ENCODE results near the gene ACVR1B.

ACVR1B gene

DNA sequence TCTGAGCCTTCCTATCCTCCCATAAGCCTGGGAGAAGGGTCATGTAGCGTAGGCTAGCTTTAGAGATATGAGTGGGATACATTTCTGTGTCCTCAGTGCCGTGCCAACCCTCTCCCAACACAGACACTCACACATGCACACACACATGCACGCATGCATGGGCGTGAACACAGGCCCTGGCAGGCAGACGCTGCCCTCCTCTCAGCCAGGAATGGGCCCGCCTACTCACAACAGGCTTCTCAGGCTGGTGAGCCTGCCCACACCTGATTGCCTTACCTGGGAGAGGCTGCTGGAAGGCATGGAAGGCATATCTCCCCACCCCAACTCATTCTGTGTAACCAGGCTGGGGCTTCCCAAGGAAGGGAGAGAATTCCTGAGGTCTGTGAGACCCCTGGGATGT lies 12.8 kb upstream of the ACVR1B start:
- no peak overlapping the region for H3K4me3 ChIP-seq
- H3K27ac ChIP-seq, result peak overlapping the region in 15 of 21 experiments; percentile 14 to 78 (median 46)

DNA sequence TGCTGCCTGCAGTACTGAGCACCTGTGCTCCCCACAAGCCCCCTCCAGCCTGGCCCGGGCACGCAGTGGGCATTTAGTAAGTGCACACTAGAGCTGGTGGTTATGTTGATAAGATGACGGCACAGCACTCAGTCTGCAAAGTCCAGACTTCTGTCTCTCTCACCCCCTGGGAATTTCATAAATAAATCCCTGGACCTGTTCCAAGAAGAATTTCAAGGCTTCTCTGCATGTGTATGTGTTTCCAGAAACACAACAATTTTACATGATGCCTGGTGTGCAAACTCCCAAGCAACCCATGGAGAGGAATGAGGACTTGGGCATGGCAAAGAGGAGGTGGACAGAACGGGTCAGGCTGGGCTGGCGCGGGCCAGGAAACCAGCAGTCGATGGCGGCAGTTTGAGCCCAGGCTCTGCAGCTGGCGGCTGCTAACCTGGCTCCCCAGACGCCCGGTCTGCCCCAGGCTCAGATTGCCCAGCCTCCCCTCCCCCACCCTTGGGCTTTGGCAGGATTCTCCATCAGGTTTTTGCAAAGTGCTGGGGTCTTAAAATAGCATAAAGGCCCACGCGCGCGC lies 10.4 kb upstream of the ACVR1B start:
- Histone ChIP-seq H3K4me3 (peak overlapping the region in 3 of 7 experiments; percentile 3 to 28 (median 13)), H3K27ac (peak overlapping the region in 16 of 21 experiments; percentile 15 to 80 (median 56))

GRCh38 chr12:51941604-51942003 lies 9.9 kb upstream of the ACVR1B start:
- peak overlapping the region in 16 of 21 experiments; percentile 15 to 80 (median 68) for H3K27ac ChIP-seq
- H3K4me3 ChIP-seq, result peak overlapping the region in 2 of 7 experiments; percentile 13 to 28

- peak overlapping the region in 17 of 21 experiments; percentile 3 to 80 (median 61) for H3K27ac ChIP-seq
- H3K4me3 ChIP-seq, result no peak overlapping the region
These were observed 9.4 kb upstream of the ACVR1B start for GRCh38 chr12:51942056-51942455.

- H3K27ac ChIP-seq, result peak overlapping the region in 17 of 21 experiments; percentile 3 to 80 (median 61)
These were observed 8.9 kb upstream of the ACVR1B start for GRCh38 chr12:51942501-51943000.

DNA sequence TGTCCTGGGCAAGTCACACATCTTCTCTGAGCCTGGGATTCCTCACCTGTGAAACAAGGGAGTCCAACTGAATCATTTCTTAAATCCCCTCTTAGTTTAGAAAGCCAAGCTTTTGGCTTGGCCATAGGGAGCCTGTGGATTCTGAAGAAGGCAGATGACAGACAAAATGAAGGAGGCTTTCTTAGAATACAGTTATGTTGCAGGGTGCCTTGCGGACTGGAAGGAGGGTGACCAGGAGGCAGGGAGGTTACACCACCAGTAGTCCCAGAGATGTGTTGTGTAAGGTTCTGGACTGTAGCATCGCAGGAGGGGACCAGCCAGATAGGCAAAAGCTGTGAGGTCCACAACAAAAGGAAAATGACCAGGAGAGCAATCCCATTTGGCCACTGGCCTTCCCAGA lies 8.2 kb upstream of the ACVR1B start:
- Histone ChIP-seq H3K27ac (peak overlapping the region in 1 of 21 experiments; percentile 73), H3K4me3 (no peak overlapping the region)

More at GRCh38 chr12:51942501-51943000, 8.9 kb upstream of the ACVR1B start:
- no peak overlapping the region for H3K4me3 ChIP-seq

DNA sequence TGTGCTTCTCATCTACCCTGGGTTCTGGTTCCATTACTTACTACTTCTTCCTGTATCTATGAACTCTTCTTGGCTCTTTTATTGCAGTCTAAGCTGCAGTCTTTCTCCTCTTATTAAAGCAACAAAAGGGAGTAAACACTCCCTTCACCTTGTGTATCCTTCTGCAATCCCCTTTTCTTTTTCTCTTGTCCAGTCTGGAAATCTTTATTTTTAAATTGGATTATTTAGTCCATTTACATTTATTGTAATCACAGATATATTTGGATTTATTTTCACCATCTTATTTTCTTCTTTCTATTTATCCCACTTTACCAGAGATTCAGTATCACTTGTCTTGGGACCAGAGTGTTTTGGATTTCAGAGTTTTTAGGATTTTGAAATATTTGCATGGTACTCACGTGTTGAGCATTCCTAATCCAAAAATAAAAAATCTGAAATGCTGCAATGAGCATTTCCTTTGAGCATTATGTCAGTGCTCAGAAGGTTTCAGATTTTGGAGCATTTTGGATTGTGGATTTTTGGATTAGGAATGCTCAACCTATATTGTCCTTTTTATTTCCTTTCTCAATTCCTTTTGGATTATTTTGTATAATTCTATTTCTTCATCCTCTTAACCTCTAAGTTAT lies 6.8 kb upstream of the ACVR1B start:
- Histone ChIP-seq H3K27ac (no peak overlapping the region), H3K4me3 (no peak overlapping the region)

GRCh38 chr12:51947246-51947996 lies 4.1 kb upstream of the ACVR1B start:
- Histone ChIP-seq H3K4me3 (no peak overlapping the region), H3K27ac (no peak overlapping the region)

GRCh38 chr12:51948066-51948465 lies 3.4 kb upstream of the ACVR1B start:
- Histone ChIP-seq H3K27ac (no peak overlapping the region), H3K4me3 (no peak overlapping the region)

DNA sequence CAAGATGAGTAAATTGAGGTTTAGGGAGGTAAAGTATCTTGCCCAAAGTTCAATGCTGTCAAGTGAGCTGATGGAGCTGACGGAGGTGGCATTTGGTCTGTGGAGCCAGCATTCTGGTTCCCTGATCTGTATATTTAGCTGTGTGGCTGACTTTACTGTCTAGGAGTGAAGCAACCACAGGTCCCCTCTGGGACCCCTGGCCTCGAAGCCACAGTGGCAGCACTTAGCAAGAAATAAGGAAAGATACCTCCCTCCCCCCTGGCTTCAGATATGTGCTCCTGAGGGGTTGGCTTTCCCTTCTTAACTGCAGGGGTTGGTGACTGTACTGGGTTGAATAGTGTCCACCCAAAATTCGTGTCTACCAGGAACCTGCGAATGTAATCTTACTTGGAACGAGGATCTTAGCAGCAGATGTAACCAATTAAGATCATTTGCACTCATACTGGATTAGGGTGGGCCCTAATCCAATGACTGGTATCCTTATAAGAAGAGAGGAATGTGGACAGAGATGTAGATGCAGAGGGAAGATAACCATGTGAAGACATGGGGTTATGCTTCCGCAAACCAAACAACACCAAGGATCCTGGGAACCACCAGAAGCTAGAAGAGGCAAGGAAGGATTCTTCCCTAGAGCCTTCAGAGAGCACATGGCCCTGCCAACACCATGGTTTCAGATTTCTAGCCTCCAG lies 2.0 kb upstream of the ACVR1B start:
- Histone ChIP-seq H3K27ac (no peak overlapping the region), H3K4me3 (no peak overlapping the region)

GRCh38 chr12:51950682-51951198 lies 759 bp upstream of the ACVR1B start:
- H3K27ac ChIP-seq, result peak overlapping the region in 12 of 21 experiments; percentile 17 to 73 (median 52)
- peak overlapping the region; percentile 34 to 82 (median 53) for H3K4me3 ChIP-seq

DNA sequence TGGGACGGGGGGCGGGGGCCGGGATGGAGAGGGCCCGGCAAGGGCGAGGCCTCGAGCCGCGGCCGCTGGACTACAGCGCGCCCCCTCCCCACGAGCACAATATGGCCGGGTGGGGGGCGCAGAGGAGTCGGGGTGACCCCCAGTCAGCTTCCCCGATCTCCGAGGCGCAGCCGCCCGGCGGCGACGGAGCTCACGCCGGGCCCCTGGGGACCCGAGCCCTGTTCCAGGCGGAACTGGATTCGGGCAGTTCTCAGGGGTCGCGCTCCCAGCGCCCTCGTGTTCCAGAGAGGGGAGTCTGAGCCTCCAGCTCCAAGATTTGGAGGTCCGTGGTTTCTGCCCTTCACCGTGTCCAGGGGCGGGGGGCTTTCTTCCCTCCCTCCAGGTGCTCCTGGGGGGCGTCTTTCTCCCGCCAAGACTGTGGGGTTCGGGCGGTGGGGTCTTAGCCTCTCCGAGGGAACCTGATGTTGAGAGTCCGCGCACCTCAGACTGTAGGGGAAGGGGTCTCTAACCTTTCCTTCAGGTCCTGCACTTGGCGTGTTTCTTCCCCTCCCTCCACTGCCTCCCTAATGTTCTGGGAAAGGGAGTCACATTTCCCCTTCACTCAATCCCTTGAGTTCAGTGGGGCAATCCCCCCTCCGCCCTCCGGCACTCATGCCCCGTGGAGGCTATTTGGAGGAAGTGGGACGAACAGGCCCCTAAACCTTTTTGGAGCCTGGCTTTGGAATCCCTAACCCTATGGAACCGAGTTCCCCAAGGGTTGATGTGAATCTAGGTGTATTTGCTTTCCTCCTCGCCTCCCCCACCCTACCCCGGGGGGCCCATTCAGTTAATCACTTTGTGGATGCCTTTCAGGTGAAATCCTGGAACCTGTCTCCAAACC lies 584 bp downstream of the ACVR1B start:
- Histone ChIP-seq H3K4me3 (peak overlapping the region; percentile 74 to 98 (median 82)), H3K27ac (peak overlapping the region; percentile 82 to 100 (median 97))

- H3K4me3 ChIP-seq, result peak overlapping the region; percentile 74 to 98 (median 82)
- H3K27ac ChIP-seq, result peak overlapping the region in 17 of 21 experiments; percentile 82 to 100 (median 98)
These were observed 1.6 kb downstream of the ACVR1B start for GRCh38 chr12:51953089-51953488.

DNA sequence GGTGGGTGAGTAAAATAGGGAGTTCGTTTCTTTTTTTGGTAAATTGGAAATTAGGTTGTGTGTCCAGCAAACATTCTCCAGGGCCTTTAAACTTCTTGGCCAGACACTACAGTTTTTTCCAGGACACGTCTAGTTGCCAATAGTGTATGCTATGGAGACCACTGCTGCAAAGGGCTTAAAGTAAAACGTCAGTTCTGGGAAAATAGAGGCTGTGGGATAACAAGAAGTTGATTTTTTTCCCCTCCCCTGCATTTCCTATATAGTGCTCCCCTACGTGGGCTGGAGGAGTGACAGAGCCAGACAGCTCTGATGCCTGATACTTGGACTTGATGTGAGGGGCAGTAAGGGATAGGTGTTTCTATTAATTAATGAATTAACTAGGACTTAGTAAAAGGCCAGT lies 2.4 kb downstream of the ACVR1B start:
- Histone ChIP-seq H3K4me3 (peak overlapping the region in 1 of 7 experiments; percentile 78), H3K27ac (peak overlapping the region in 14 of 21 experiments; percentile 48 to 100 (median 96))

GRCh38 chr12:51954561-51955361 lies 3.3 kb downstream of the ACVR1B start:
- Histone ChIP-seq H3K27ac (peak overlapping the region in 15 of 21 experiments; percentile 13 to 100 (median 73)), H3K4me3 (peak overlapping the region in 2 of 7 experiments; percentile 0 to 4)

- Histone ChIP-seq H3K4me3 (no peak overlapping the region), H3K27ac (peak overlapping the region in 11 of 21 experiments; percentile 12 to 100 (median 53))
These were observed 4.2 kb downstream of the ACVR1B start for GRCh38 chr12:51955702-51956101.

DNA sequence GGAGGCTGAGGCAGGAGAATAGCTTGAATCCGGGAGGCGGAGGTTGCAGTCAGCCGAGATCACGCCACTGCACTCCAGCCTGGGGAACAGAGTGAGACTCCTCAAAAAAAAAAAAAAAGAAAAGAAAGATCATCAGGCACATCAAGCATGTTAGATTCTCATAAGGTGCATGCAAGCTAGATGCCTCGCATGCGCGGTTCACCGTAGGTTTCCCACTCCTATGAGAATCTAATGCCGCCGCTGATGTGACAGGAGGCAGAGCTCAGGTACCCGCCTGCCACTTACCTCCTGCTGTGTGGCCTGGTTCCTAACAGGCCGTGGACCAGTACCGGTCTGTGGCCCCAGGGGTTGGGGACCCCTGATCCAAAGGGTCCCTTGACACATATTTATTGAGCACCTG lies 7.0 kb downstream of the ACVR1B start:
- Histone ChIP-seq H3K4me3 (no peak overlapping the region), H3K27ac (peak overlapping the region in 5 of 21 experiments; percentile 17 to 64 (median 39))

GRCh38 chr12:51959211-51959610 lies 7.7 kb downstream of the ACVR1B start:
- peak overlapping the region in 7 of 21 experiments; percentile 6 to 64 (median 28) for H3K27ac ChIP-seq
- H3K4me3 ChIP-seq, result no peak overlapping the region

Measured in skin epidermis (tissue), 12 donors.